ENCODE results near the gene TNNI3K. TPM values are rescaled to one million over a fixed set of nuclear protein-coding genes. Genes with fewer than 3 reads are reported as not detected.

The TNNI3K gene, protein sequence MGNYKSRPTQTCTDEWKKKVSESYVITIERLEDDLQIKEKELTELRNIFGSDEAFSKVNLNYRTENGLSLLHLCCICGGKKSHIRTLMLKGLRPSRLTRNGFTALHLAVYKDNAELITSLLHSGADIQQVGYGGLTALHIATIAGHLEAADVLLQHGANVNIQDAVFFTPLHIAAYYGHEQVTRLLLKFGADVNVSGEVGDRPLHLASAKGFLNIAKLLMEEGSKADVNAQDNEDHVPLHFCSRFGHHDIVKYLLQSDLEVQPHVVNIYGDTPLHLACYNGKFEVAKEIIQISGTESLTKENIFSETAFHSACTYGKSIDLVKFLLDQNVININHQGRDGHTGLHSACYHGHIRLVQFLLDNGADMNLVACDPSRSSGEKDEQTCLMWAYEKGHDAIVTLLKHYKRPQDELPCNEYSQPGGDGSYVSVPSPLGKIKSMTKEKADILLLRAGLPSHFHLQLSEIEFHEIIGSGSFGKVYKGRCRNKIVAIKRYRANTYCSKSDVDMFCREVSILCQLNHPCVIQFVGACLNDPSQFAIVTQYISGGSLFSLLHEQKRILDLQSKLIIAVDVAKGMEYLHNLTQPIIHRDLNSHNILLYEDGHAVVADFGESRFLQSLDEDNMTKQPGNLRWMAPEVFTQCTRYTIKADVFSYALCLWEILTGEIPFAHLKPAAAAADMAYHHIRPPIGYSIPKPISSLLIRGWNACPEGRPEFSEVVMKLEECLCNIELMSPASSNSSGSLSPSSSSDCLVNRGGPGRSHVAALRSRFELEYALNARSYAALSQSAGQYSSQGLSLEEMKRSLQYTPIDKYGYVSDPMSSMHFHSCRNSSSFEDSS
- total RNA-seq, result not detected in 2 replicates

DNA sequence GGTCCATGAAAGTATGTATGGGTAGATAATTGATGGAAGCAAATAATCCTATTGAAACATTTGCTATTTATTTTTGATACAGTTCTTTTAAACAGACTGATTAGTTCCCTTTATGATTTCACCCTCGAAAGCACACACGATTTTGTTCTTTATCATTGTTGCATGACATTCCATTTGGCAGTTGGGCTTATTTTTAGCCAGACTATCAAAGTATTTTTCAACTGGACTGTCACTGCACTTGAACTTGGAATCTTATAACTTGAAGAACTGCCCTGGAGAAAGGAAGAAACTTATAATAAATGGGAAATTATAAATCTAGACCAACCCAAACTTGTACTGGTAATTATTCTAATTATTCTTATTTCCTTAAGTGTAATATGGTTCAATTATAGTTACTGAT is at the start of gene TNNI3K:
TSS of gene TNNI3K (plus strand) at position 235 of the 400 bp plus-strand sequence. CDS start at position 300, 65 bp downstream.

DNA sequence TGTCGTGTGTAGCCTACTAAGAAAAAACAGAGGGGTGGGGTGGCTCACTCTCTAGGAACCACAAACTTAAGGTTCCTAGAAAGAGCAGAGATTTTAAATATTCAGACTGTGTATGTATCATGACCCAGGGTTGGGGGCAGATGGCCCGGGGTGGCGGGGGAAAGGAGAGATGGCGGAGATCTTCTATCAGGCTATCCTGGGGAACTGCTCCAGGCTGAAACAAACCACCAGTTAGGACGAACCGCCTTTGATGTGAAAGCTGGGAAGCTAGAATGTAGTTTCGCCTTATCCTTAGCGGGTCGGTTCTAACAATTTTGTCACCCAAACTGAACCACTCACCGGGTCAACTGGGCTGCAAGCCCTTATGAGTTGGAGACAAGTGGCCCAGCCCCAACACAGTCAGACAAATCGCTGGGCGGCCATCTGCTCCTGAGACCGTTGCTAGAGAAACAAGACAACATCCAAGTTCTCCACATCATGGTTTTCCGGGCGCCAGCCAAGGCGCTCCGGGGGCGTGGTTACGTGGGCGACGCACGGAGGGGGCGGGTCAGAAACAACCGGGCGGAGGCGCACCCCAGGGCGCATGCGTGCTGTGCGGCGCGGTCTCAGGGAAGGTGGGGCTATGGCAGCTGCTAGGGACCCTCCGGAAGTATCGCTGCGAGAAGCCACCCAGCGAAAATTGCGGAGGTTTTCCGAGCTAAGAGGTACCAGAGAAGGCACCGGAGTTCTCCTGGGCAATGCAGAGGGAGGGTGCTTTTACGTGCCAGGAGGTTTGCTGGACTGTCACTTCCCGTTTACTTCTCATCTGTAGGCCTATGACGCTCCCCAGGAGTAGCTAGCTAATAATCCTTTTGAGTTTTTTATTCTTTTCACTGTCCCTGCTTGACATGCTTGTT is 37.3 kb upstream of the TNNI3K start, which contains the start of the genes FPGT and LRRIQ3:
TSS of gene FPGT (plus strand) at position 586 of the 896 bp plus-strand sequence. CDS start at position 623, 37 bp downstream.
TSS of gene LRRIQ3 (minus strand) at position 520 of the 896 bp plus-strand sequence. CDS start 14,492 bp downstream, outside the sequence.

GRCh38 chr1:74512170-74512915 is 277.2 kb downstream of the TNNI3K start, which contains the start of gene LRRC53:
Gene LRRC53 (minus strand): TSS chr1:74512611. CDS start chr1:74483349, 29,262 bp downstream.

Other genes with a start within 250 kb of the TNNI3K start
- 0.16 and 0.38 TPM in 2 replicates for gene LRRIQ3, start 37.2 kb upstream of the TNNI3K start, total RNA-seq
- 7.6 and 13.5 TPM in 2 replicates for gene FPGT, start 37.1 kb upstream of the TNNI3K start, total RNA-seq

Data from bladder microvascular endothelial cell (primary cell).